Body of pancreas (tissue), 4 donors: ENCODE measurements around the gene TENM4. TPM values are rescaled to one million over a fixed set of nuclear protein-coding genes. Genes with fewer than 3 reads are reported as not detected.

Source experiments
- ATAC-seq: fragments of 150-250 bp; one replicate; pipeline ENCODE4 v1.9.1; 2016
- DNase-seq, 4 donors: peaks; one replicate each; pipeline ENCODE4 v3.0.0-alpha.2; 2019
- H3K27ac ChIP-seq, 4 donors: fragments of 200-600 bp; sonication (generic); 1 replicate in 3 of 4; 2 replicates in 1 of 4; pipeline versions ENCODE4 v1.5.1 to v1.6.1; 2016 to 2019; ENCODE audit warnings: mild to moderate bottlenecking in 1 of 4, mixed read lengths in 1 of 4, moderate library complexity in 1 of 4
- H3K27me3 ChIP-seq, 2 donors: fragments of 200-600 bp; sonication (generic); one replicate each; pipeline ENCODE4 v1.6.0; 2016; ENCODE audit warnings: mild to moderate bottlenecking in 1 of 2
- H3K36me3 ChIP-seq, 2 donors: fragments of 200-600 bp; sonication (generic); replicated peaks in 1 of 2; 2 replicates each; pipeline ENCODE4 v1.5.1; 2016; ENCODE audit warnings: low read depth in 2 of 2; ENCODE audit not compliant: insufficient read depth in 1 of 2
- H3K4me1 ChIP-seq: fragments of 200-600 bp; sonication (generic); one replicate; pipeline ENCODE4 v1.6.0; 2016
- H3K4me3 ChIP-seq, 2 donors: fragments of 200-600 bp; sonication (generic); 1 replicate in 1 of 2; 2 replicates in 1 of 2; pipeline ENCODE4 v1.5.1; 2016 to 2019
- H3K9me3 ChIP-seq, 3 donors: fragments of 200-600 bp; sonication (generic); 1 replicate in 2 of 3; 2 replicates in 1 of 3; pipeline ENCODE4 v1.5.1; 2016
- POLR2A ChIP-seq, 3 donors: fragments of 450-650 bp; IDR thresholded peaks; one replicate each; pipeline ENCODE4 v1.6.1; 2016; ENCODE audit warnings: antibody characterized with exemption in 3 of 3, mild to moderate bottlenecking in 2 of 3
- WGBS, 2 donors: methylation state at CpG; one replicate each; pipeline ENCODE4 v1.1.5; 2017; 5-methylcytosine and 5-hydroxymethylcytosine counted together
- intact Hi-C: fragments of 100-400 bp; cut with DNase I; formaldehyde crosslinking; loops from one replicate; pipeline ENCODE4 v1.15.1; 2023
- total RNA-seq, 2 donors: library from RNA; depleted of rRNA; stranded (reverse); fragments of >200 nt; gene quantifications; one replicate each; pipeline ENCODE4 v1.1.0, GENCODE V29; 2016
- TF ChIP-seq, protein P1 (sequence below), 7 experiments: fragments of 450-650 bp in 4 of 7; fragments of 200-600 bp in 3 of 7; sonication (generic) in 3 of 7; IDR thresholded peaks; one replicate each; pipeline ENCODE4 v1.5.1; 2016 to 2019; ENCODE audit warnings: antibody characterized with exemption in 7 of 7

Gene TENM4
- total RNA-seq, 2 donors from 2014 or later, result 0.78 to 6.6 TPM

- Histone ChIP-seq H3K4me3 (no peak overlapping the region), H3K36me3 (no peaks in the 10 kb centered on the region), H3K27ac (no peak overlapping the region), H3K4me1 (no peaks in the 10 kb centered on the region), H3K9me3 (no peaks in the 10 kb centered on the region), H3K27me3 (no peaks in the 10 kb centered on the region)
- intact Hi-C loops, result no loop called here
- TF ChIP-seq POLR2A (IDR thresholded peaks at IDR 0.05), result no peak
- TF ChIP-seq, protein P1, sequence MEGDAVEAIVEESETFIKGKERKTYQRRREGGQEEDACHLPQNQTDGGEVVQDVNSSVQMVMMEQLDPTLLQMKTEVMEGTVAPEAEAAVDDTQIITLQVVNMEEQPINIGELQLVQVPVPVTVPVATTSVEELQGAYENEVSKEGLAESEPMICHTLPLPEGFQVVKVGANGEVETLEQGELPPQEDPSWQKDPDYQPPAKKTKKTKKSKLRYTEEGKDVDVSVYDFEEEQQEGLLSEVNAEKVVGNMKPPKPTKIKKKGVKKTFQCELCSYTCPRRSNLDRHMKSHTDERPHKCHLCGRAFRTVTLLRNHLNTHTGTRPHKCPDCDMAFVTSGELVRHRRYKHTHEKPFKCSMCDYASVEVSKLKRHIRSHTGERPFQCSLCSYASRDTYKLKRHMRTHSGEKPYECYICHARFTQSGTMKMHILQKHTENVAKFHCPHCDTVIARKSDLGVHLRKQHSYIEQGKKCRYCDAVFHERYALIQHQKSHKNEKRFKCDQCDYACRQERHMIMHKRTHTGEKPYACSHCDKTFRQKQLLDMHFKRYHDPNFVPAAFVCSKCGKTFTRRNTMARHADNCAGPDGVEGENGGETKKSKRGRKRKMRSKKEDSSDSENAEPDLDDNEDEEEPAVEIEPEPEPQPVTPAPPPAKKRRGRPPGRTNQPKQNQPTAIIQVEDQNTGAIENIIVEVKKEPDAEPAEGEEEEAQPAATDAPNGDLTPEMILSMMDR (IDR thresholded peaks at IDR 0.05), result no peak
- ATAC-seq (peak; percentile 27), DNase-seq (no peak)
- WGBS, 2 donors, result 77 to 84% methylated on average over 7 of the region's 7 CpGs
These were observed 630.8 kb downstream of the TENM4 start for GRCh38 chr11:78809931-78810541.

GRCh38 chr11:78808923-78809322, 631.9 kb downstream of the TENM4 start:
- no peak overlapping the region for H3K27ac ChIP-seq
- H3K4me3 ChIP-seq, result no peak overlapping the region
- 74 to 77% methylated on average over 4 of the region's 4 CpGs for WGBS, 2 donors
- no peaks in the 10 kb centered on the region for H3K36me3 ChIP-seq
- H3K27me3 ChIP-seq, result no peaks in the 10 kb centered on the region
- ATAC-seq, result no peak
- H3K9me3 ChIP-seq, result no peaks in the 10 kb centered on the region
- intact Hi-C loops, result no loop called here
- no peaks in the 10 kb centered on the region for H3K4me1 ChIP-seq
- TF ChIP-seq, protein P1 (IDR thresholded peaks at IDR 0.05), result no peak
- no peak for TF ChIP-seq POLR2A (IDR thresholded peaks at IDR 0.05)
- no peak for DNase-seq

DNA sequence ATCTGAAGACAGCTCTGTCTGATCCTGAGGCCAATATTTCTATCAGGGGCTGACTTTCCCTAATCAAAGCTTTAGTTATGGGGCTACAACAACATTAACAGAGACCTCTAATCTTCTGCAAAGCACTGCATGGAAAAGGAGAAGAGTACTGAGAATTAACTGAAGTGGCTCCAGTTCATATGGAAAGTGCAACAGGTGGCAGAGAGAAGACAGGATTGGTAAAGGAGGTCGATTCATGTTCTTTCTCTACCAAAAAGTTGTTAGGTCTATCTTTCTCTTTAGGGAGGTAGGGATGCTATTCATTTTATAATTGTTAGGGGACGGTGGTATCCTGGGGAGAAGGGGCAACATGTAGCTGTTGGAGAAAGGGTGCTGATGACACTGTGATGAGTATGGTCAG, 633.5 kb downstream of the TENM4 start:
- Histone ChIP-seq H3K27ac (no peak overlapping the region), H3K4me3 (no peak overlapping the region), H3K9me3 (no peaks in the 10 kb centered on the region), H3K27me3 (no peaks in the 10 kb centered on the region), H3K4me1 (peaks cover 8% of the 10 kb centered on the region), H3K36me3 (no peaks in the 10 kb centered on the region)
- 82 to 92% methylated on average over 2 of the region's 2 CpGs for WGBS, 2 donors
- no peak for TF ChIP-seq POLR2A (IDR thresholded peaks at IDR 0.05)
- TF ChIP-seq, protein P1 (IDR thresholded peaks at IDR 0.05), result no peak
- ATAC-seq (no peak), DNase-seq (no peak)
- intact Hi-C loops, result no loop called here

GRCh38 chr11:78806214-78807004, 634.4 kb downstream of the TENM4 start:
- Histone ChIP-seq H3K4me1 (peaks cover 17% of the 10 kb centered on the region), H3K9me3 (no peaks in the 10 kb centered on the region), H3K27me3 (no peaks in the 10 kb centered on the region), H3K27ac (peak overlapping the region in 1 of 4 donors; percentile 2), H3K36me3 (no peaks in the 10 kb centered on the region), H3K4me3 (no peak overlapping the region)
- DNase-seq (peak in 3 of 4 donors; percentile 24 to 61 (median 40)), ATAC-seq (no peak)
- TF ChIP-seq, protein P1 (IDR thresholded peaks at IDR 0.05), result no peak
- TF ChIP-seq POLR2A (IDR thresholded peaks at IDR 0.05), result no peak
- 38 to 61% methylated on average over 2 of the region's 2 CpGs for WGBS, 2 donors
- intact Hi-C loops, result no loop called here
